Neural cell (in vitro differentiated cells): ENCODE results near the gene P2RY6.

Source experiments
- CTCF ChIP-seq: fragments of 450-650 bp; IDR thresholded peaks from 2 replicates; pipeline ENCODE4 v1.5.1; 2014; ENCODE audit warnings: antibody characterized with exemption, mild to moderate bottlenecking, moderate library complexity; ENCODE audit not compliant: poor library complexity, severe bottlenecking
- EZH2 ChIP-seq: fragments of 200-600, 300-800 bp; shearing (Covaris generic), sonication (generic); IDR thresholded peaks from 2 replicates; pipeline ENCODE4 v1.6.1; 2014; ENCODE audit warnings: antibody characterized with exemption, low read length, borderline replicate concordance, mild to moderate bottlenecking; ENCODE audit not compliant: insufficient read depth, poor library complexity, severe bottlenecking
- MXI1 ChIP-seq: fragments of 450-650 bp; conservative IDR thresholded peaks from 2 replicates; pipeline ENCODE4 v1.6.1; 2014; ENCODE audit warnings: antibody characterized with exemption, mild to moderate bottlenecking; ENCODE audit not compliant: poor library complexity, severe bottlenecking

DNA sequence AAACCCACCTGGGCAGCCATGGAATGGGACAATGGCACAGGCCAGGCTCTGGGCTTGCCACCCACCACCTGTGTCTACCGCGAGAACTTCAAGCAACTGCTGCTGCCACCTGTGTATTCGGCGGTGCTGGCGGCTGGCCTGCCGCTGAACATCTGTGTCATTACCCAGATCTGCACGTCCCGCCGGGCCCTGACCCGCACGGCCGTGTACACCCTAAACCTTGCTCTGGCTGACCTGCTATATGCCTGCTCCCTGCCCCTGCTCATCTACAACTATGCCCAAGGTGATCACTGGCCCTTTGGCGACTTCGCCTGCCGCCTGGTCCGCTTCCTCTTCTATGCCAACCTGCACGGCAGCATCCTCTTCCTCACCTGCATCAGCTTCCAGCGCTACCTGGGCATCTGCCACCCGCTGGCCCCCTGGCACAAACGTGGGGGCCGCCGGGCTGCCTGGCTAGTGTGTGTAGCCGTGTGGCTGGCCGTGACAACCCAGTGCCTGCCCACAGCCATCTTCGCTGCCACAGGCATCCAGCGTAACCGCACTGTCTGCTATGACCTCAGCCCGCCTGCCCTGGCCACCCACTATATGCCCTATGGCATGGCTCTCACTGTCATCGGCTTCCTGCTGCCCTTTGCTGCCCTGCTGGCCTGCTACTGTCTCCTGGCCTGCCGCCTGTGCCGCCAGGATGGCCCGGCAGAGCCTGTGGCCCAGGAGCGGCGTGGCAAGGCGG is 24.5 kb downstream of the P2RY6 start:
- TF ChIP-seq EZH2 (no peak), CTCF (no peak), MXI1 (no peak)
